Tibial nerve (tissue), 4 donors: ENCODE data around the gene ADAMTS12. TPM values are rescaled to one million over a fixed set of nuclear protein-coding genes. Genes with fewer than 3 reads are reported as not detected.

ENCODE experiments used
- DNase-seq, 2 donors: peaks; one replicate each; pipeline ENCODE4 v3.0.0-alpha.2; 2019; ENCODE audit warnings: low spot score in 2 of 2
- H3K27ac ChIP-seq, 4 donors: fragments of 200-600 bp; sonication (generic) in 3 of 4; one replicate each; pipeline ENCODE4 v1.5.1; 2017 to 2019; ENCODE audit warnings: mild to moderate bottlenecking in 1 of 4
- H3K27me3 ChIP-seq, 2 donors: fragments of 200-600 bp; sonication (generic) in 1 of 2; one replicate each; pipeline versions ENCODE4 v1.5.1 to v1.6.0; 2017 to 2019
- H3K36me3 ChIP-seq, 3 donors: fragments of 200-600 bp; sonication (generic); one replicate each; pipeline ENCODE4 v1.5.1; 2018 to 2019
- H3K4me1 ChIP-seq, 4 donors: fragments of 200-600 bp; sonication (generic) in 3 of 4; one replicate each; pipeline ENCODE4 v1.5.1; 2017 to 2019
- H3K4me3 ChIP-seq, 4 donors: fragments of 200-600 bp; sonication (generic) in 3 of 4; one replicate each; pipeline ENCODE4 v1.5.1; 2017 to 2019; ENCODE audit warnings: mild to moderate bottlenecking in 1 of 4, moderate library complexity in 1 of 4
- H3K9me3 ChIP-seq, 4 donors: fragments of 200-600 bp; sonication (generic) in 3 of 4; one replicate each; pipeline ENCODE4 v1.5.1; 2017 to 2019
- CTCF ChIP-seq, 5 experiments: fragments of 200-600 bp in 3 of 5; fragments of 450-650 bp in 2 of 5; sonication (generic) in 3 of 5; IDR thresholded peaks; one replicate each; pipeline ENCODE4 v1.5.1; 2016 to 2019; ENCODE audit warnings: antibody characterized with exemption in 5 of 5, mild to moderate bottlenecking in 3 of 5, moderate library complexity in 2 of 5
- EP300 ChIP-seq, 2 donors: sonication (generic); formaldehyde crosslinking; IDR thresholded peaks; one replicate each; pipeline ENCODE4 v1.6.1; 2017; ENCODE audit warnings: antibody characterized with exemption in 2 of 2, mild to moderate bottlenecking in 1 of 2
- POLR2A ChIP-seq, 2 donors: fragments of 450-650 bp; IDR thresholded peaks; one replicate each; pipeline ENCODE4 v1.6.1; 2017; ENCODE audit warnings: antibody characterized with exemption in 2 of 2, mild to moderate bottlenecking in 2 of 2, moderate library complexity in 2 of 2
- WGBS, 2 donors: methylation state at CpG; one replicate each; pipeline ENCODE4 v1.1.5; 2018; 5-methylcytosine and 5-hydroxymethylcytosine counted together
- total RNA-seq, 4 donors: library from RNA; depleted of rRNA; stranded (reverse); fragments of >200 nt; gene quantifications; one replicate each; pipeline ENCODE4 v1.1.0, GENCODE V29; 2016

The ADAMTS12 gene
- total RNA-seq, 4 donors from 2014 or later: 7.1 to 10.4 (median 9.7) TPM

- no peak overlapping the region for H3K4me3 ChIP-seq
- no peak overlapping the region for H3K27ac ChIP-seq
- TF ChIP-seq EP300 (IDR thresholded peaks at IDR 0.05) (no peak), POLR2A (IDR thresholded peaks at IDR 0.05) (no peak), CTCF (IDR thresholded peaks at IDR 0.05) (no peak)
- H3K36me3 ChIP-seq: no peaks in the 10 kb centered on the region
- no peak for DNase-seq
- no peaks in the 10 kb centered on the region for H3K4me1 ChIP-seq
- 80 to 92% methylated on average over 1 of the region's 1 CpG for WGBS, 2 donors
- H3K9me3 ChIP-seq: no peaks in the 10 kb centered on the region
- no peaks in the 10 kb centered on the region for H3K27me3 ChIP-seq
These were observed 99.2 kb downstream of the ADAMTS12 start for GRCh38 chr5:33792559-33792958.

- TF ChIP-seq EP300 (IDR thresholded peaks at IDR 0.05): no peak
- no peak for TF ChIP-seq POLR2A (IDR thresholded peaks at IDR 0.05)
- no peak for TF ChIP-seq CTCF (IDR thresholded peaks at IDR 0.05)
- Histone ChIP-seq H3K27me3 (no peaks in the 10 kb centered on the region), H3K9me3 (peaks cover 0 to 11% (median 1%) of the 10 kb centered on the region in 4 donors), H3K4me3 (no peak overlapping the region), H3K36me3 (no peaks in the 10 kb centered on the region), H3K4me1 (no peaks in the 10 kb centered on the region), H3K27ac (no peak overlapping the region)
- DNase-seq: no peak
- WGBS, 2 donors: 88 to 89% methylated on average over 5 of the region's 5 CpGs
These were observed 102.2 kb downstream of the ADAMTS12 start for GRCh38 chr5:33789567-33789957.

DNA sequence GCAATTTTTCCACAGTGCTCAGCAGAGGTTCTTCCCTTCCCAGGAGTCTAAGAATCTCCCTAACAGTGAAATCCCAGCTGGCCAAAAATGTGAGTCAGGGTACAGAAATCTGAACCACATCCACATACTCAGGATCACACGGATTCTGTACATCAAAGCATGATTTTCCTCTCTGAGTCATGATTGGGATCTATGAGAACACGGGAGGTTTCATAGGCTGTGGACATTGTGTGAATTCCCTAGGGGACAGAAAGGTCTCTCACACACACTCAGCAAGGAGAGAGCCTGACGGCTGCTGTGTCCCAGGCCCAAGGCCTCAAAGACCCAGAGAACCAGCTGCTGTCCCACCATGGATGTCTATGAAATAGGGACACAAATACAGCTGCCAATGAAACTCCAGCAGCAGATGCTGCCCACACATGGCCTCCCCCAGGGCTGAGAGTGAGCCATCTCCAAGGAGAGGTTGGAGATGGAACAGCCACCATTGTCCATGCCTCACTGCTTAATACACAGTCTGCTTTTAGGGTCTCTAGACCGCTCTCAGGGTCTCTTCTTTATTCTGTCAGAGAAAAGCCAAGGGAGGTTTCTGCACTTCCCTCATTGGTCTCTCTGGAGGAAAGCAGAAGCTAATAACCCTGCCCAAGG is 102.7 kb downstream of the ADAMTS12 start:
- H3K36me3 ChIP-seq: no peaks in the 10 kb centered on the region
- no peak for DNase-seq
- H3K9me3 ChIP-seq: peaks cover 0 to 11% (median 3%) of the 10 kb centered on the region in 4 donors
- no peaks in the 10 kb centered on the region for H3K27me3 ChIP-seq
- WGBS, 2 donors: 75 to 84% methylated on average over 4 of the region's 4 CpGs
- no peak for TF ChIP-seq EP300 (IDR thresholded peaks at IDR 0.05)
- TF ChIP-seq CTCF (IDR thresholded peaks at IDR 0.05): no peak
- no peak for TF ChIP-seq POLR2A (IDR thresholded peaks at IDR 0.05)
- H3K27ac ChIP-seq: no peak overlapping the region
- no peak overlapping the region for H3K4me3 ChIP-seq
- no peaks in the 10 kb centered on the region for H3K4me1 ChIP-seq

GRCh38 chr5:33785571-33785970 is 106.2 kb downstream of the ADAMTS12 start:
- no peak for TF ChIP-seq CTCF (IDR thresholded peaks at IDR 0.05)
- TF ChIP-seq POLR2A (IDR thresholded peaks at IDR 0.05): no peak
- TF ChIP-seq EP300 (IDR thresholded peaks at IDR 0.05): no peak
- peaks cover 0 to 9% (median 0%) of the 10 kb centered on the region in 4 donors for H3K4me1 ChIP-seq
- H3K36me3 ChIP-seq: no peaks in the 10 kb centered on the region
- WGBS, 2 donors: 84 to 88% methylated on average over 1 of the region's 1 CpG
- no peak overlapping the region for H3K27ac ChIP-seq
- no peaks in the 10 kb centered on the region for H3K27me3 ChIP-seq
- H3K9me3 ChIP-seq: peaks cover 0 to 11% (median 4%) of the 10 kb centered on the region in 4 donors
- no peak overlapping the region for H3K4me3 ChIP-seq
- no peak for DNase-seq

GRCh38 chr5:33781286-33781685 is 110.5 kb downstream of the ADAMTS12 start:
- H3K9me3 ChIP-seq: peaks cover 0 to 21% (median 10%) of the 10 kb centered on the region in 4 donors
- H3K4me1 ChIP-seq: peaks cover 0 to 10% (median 0%) of the 10 kb centered on the region in 4 donors
- TF ChIP-seq CTCF (IDR thresholded peaks at IDR 0.05) (no peak), POLR2A (IDR thresholded peaks at IDR 0.05) (no peak)
- H3K36me3 ChIP-seq: no peaks in the 10 kb centered on the region
- H3K4me3 ChIP-seq: no peak overlapping the region
- no peak overlapping the region for H3K27ac ChIP-seq
- no peaks in the 10 kb centered on the region for H3K27me3 ChIP-seq
- DNase-seq: peak in 1 of 2 donors; percentile 9
